Astrocyte (in vitro differentiated cells and primary cell): Measurements from ENCODE around the gene MEGF11. TPM values are rescaled to one million over a fixed set of nuclear protein-coding genes. Genes with fewer than 3 reads are reported as not detected.

Source experiments
- DNase-seq: peaks from one replicate; pipeline ENCODE4 v3.0.0-alpha.2; 2010; ENCODE audit warnings: low read depth
- FAIRE-seq: peaks from 2 replicates; lab custom pipeline; 2011; peaks lifted over from hg19 to GRCh38; lab: Jason Lieb, UNC
- H2AFZ ChIP-seq: 2 replicates; pipeline ENCODE4 v1.6.0; 2012; ENCODE audit warnings: low read depth, low read length, inconsistent platforms
- H3K27ac ChIP-seq: 2 replicates; pipeline ENCODE4 v1.5.1; 2011; ENCODE audit warnings: low read depth, low read length, inconsistent platforms
- H3K27me3 ChIP-seq: 2 replicates; pipeline ENCODE4 v1.6.0; 2011; ENCODE audit warnings: low read length, inconsistent platforms; ENCODE audit not compliant: insufficient read depth
- H3K36me3 ChIP-seq: 2 replicates; pipeline ENCODE4 v1.5.1; 2011; ENCODE audit warnings: low read length, inconsistent platforms; ENCODE audit not compliant: insufficient read depth
- H3K4me1 ChIP-seq: 2 replicates; pipeline ENCODE4 v1.5.1; 2011; ENCODE audit warnings: low read length, inconsistent platforms; ENCODE audit not compliant: insufficient read depth
- H3K4me2 ChIP-seq: 2 replicates; pipeline ENCODE4 v1.6.0; 2012; ENCODE audit warnings: low read length, inconsistent platforms
- H3K4me3 ChIP-seq: 2 replicates; pipeline ENCODE4 v1.5.1; 2011; ENCODE audit warnings: low read depth, mild to moderate bottlenecking, low read length, inconsistent platforms; ENCODE audit not compliant: insufficient read depth
- H3K79me2 ChIP-seq: 2 replicates; pipeline ENCODE4 v1.6.0; 2012; ENCODE audit warnings: mild to moderate bottlenecking, low read length, inconsistent platforms; ENCODE audit not compliant: insufficient read depth
- H3K9ac ChIP-seq: 2 replicates; pipeline ENCODE4 v1.6.0; 2012; ENCODE audit warnings: mild to moderate bottlenecking, low read length, inconsistent platforms
- H3K9me3 ChIP-seq: 2 replicates; pipeline ENCODE4 v1.5.1; 2012; ENCODE audit warnings: low read depth, mild to moderate bottlenecking, low read length, inconsistent platforms; ENCODE audit not compliant: insufficient read depth
- H4K20me1 ChIP-seq: 2 replicates; pipeline ENCODE4 v1.6.0; 2012; ENCODE audit warnings: low read length, inconsistent platforms; ENCODE audit not compliant: insufficient read depth
- H3K27ac Mint-ChIP-seq: one replicate; pipeline ENCODE4 v1.8.0; 2021; ENCODE audit warnings: mild to moderate bottlenecking, mixed read lengths; ENCODE audit not compliant: unreplicated experiment
- H3K27me3 Mint-ChIP-seq: one replicate; pipeline ENCODE4 v1.8.0; 2021; ENCODE audit warnings: low read depth, mixed read lengths; ENCODE audit not compliant: unreplicated experiment
- H3K36me3 Mint-ChIP-seq: one replicate; pipeline ENCODE4 v1.8.0; 2021; ENCODE audit warnings: low read depth, mixed read lengths; ENCODE audit not compliant: unreplicated experiment
- H3K4me1 Mint-ChIP-seq: one replicate; pipeline ENCODE4 v1.8.0; 2021; ENCODE audit warnings: low read depth, mixed read lengths; ENCODE audit not compliant: unreplicated experiment
- H3K4me3 Mint-ChIP-seq: one replicate; pipeline ENCODE4 v1.8.0; 2021; ENCODE audit warnings: mild to moderate bottlenecking, moderate library complexity, mixed read lengths; ENCODE audit not compliant: unreplicated experiment
- H3K9me3 Mint-ChIP-seq: one replicate; pipeline ENCODE4 v1.8.0; 2021; ENCODE audit warnings: mild to moderate bottlenecking, mixed read lengths; ENCODE audit not compliant: unreplicated experiment
- CTCF ChIP-seq: IDR thresholded peaks from 2 replicates; pipeline ENCODE4 v1.5.1; 2011; ENCODE audit warnings: low read depth, mild to moderate bottlenecking, inconsistent platforms, low read length, moderate library complexity; ENCODE audit not compliant: insufficient read depth
- EZH2 ChIP-seq: IDR thresholded peaks from 2 replicates; pipeline ENCODE4 v1.6.1; 2012; ENCODE audit warnings: mild to moderate bottlenecking, low read length, inconsistent platforms; ENCODE audit not compliant: insufficient read depth
- total RNA-seq: library from RNA; stranded (reverse); gene quantifications from 2 replicates; pipeline ENCODE4 v1.2.1, GENCODE V29; 2021

MEGF11 gene
- total RNA-seq, 1 donor from 2014 or later, result 0.16 TPM

- Mint-ChIP-seq H3K36me3 (peaks cover 7% of the 10 kb centered on the region), H3K9me3 (no peaks in the 10 kb centered on the region)
- H3K79me2 ChIP-seq, result peaks cover 39% of the 10 kb centered on the region
Observed at GRCh38 chr15:65881766-65882434, 371.6 kb downstream of the MEGF11 start.

GRCh38 chr15:65877749-65878148 lies 375.8 kb downstream of the MEGF11 start:
- H3K36me3 ChIP-seq, result peaks cover 33% of the 10 kb centered on the region
- no peaks in the 10 kb centered on the region for H3K9me3 Mint-ChIP-seq

More at GRCh38 chr15:65881766-65882434, 371.6 kb downstream of the MEGF11 start:
- Histone ChIP-seq H3K27ac (no peak overlapping the region), H3K4me2 (no peak overlapping the region), H3K9ac (no peak overlapping the region), H3K4me1 (no peaks in the 10 kb centered on the region), H2AFZ (no peak overlapping the region), H3K36me3 (peaks cover 42% of the 10 kb centered on the region), H3K27me3 (no peaks in the 10 kb centered on the region), H4K20me1 (peaks cover 53% of the 10 kb centered on the region), H3K9me3 (no peaks in the 10 kb centered on the region), H3K4me3 (no peak overlapping the region)
- Mint-ChIP-seq H3K4me1 (no peaks in the 10 kb centered on the region), H3K27ac (no peak overlapping the region), H3K4me3 (no peak overlapping the region), H3K27me3 (no peaks in the 10 kb centered on the region)
- DNase-seq (no peak), FAIRE-seq (no peak)
- TF ChIP-seq EZH2 (no peak), CTCF (no peak)

More at GRCh38 chr15:65877749-65878148, 375.8 kb downstream of the MEGF11 start:
- H3K9me3 ChIP-seq, result no peaks in the 10 kb centered on the region
- H3K79me2 ChIP-seq, result peaks cover 68% of the 10 kb centered on the region
- no peak for FAIRE-seq
- peaks cover 4% of the 10 kb centered on the region for H3K36me3 Mint-ChIP-seq
- no peaks in the 10 kb centered on the region for H3K27me3 ChIP-seq
- no peak overlapping the region for H2AFZ ChIP-seq
- H3K27ac ChIP-seq, result no peak overlapping the region
- H3K27me3 Mint-ChIP-seq, result no peaks in the 10 kb centered on the region
- no peak overlapping the region for H3K4me2 ChIP-seq
- no peak for DNase-seq
- H3K4me1 ChIP-seq, result no peaks in the 10 kb centered on the region
- TF ChIP-seq EZH2 (no peak), CTCF (no peak)
- H3K4me3 Mint-ChIP-seq, result no peak overlapping the region
- H3K9ac ChIP-seq, result no peak overlapping the region
- peaks cover 65% of the 10 kb centered on the region for H4K20me1 ChIP-seq
- H3K4me3 ChIP-seq, result no peak overlapping the region
- no peak overlapping the region for H3K27ac Mint-ChIP-seq
- peaks cover 12% of the 10 kb centered on the region for H3K4me1 Mint-ChIP-seq
